GM12878 (cell line): Measurements from ENCODE around the gene ABR. TPM values are rescaled to one million over a fixed set of nuclear protein-coding genes. Genes with fewer than 3 reads are reported as not detected.

Experiments used
- ATAC-seq: fragments of 200-7000 bp; cut with Tn5 transposase; 3 replicates; pipeline ENCODE4 v1.9.1; 2020; ENCODE audit warnings: mild to moderate bottlenecking, moderate library complexity
- BruUV-seq: library from RNA; stranded (reverse); fragments of 400-500 nt; replicated peaks from 2 replicates; lab custom pipeline; 2021; lab: Mats Ljungman, UMichigan
- CTCF ChIA-PET: fragments of 300-600 bp; sonication (Branson Sonifier 250); formaldehyde crosslinking; extraction: SDS; loops from one replicate; lab custom pipeline; 2021; ENCODE audit warnings: inconsistent platforms; lab: Yijun Ruan, JAX
- POLR2A ChIA-PET: fragments of 350-600 bp; formaldehyde crosslinking; extraction: SDS; loops from one replicate; lab custom pipeline; 2021; ENCODE audit warnings: inconsistent platforms; lab: Charles Lee
- RAD21 ChIA-PET: fragments of 300-600 bp; sonication (Branson Sonifier 250); formaldehyde crosslinking; loops from one replicate; lab custom pipeline; 2023; ENCODE audit warnings: antibody characterized with exemption; ENCODE audit not compliant: unreplicated experiment; lab: Charles Lee
- SMC1A ChIA-PET: fragments of 300-600 bp; sonication (Branson Sonifier 250); formaldehyde crosslinking; loops from one replicate; lab custom pipeline; 2023; ENCODE audit not compliant: unreplicated experiment, uncharacterized antibody; lab: Charles Lee
- DNase-seq: peaks from one replicate; pipeline ENCODE4 v3.0.0-alpha.2; 2011; ENCODE audit warnings: low read depth, low spot score
- FAIRE-seq: peaks from 3 replicates; lab custom pipeline; 2011; peaks lifted over from hg19 to GRCh38; lab: Jason Lieb, UNC
- H2AFZ ChIP-seq: 2 replicates; pipeline ENCODE4 v1.6.0; 2011; ENCODE audit warnings: low read depth, low read length, control low read depth; ENCODE audit not compliant: control insufficient read depth
- H3K27ac ChIP-seq: 2 replicates; pipeline ENCODE4 v1.5.1; 2011; ENCODE audit warnings: control low read depth; ENCODE audit not compliant: control insufficient read depth, insufficient read depth
- H3K27me3 ChIP-seq, 2 experiments: replicated peaks in 1 of 2; 2 replicates each; pipeline versions ENCODE4 v1.6.0 to v1.6.1; 2011; ENCODE audit warnings: low read length in 1 of 2; ENCODE audit not compliant: control insufficient read depth in 2 of 2, insufficient read depth in 2 of 2
- H3K36me3 ChIP-seq, 2 experiments: 2 replicates each; pipeline ENCODE4 v1.5.1; 2011; ENCODE audit warnings: low read length in 1 of 2; ENCODE audit not compliant: control insufficient read depth in 2 of 2, insufficient read depth in 2 of 2
- H3K4me1 ChIP-seq: 2 replicates; pipeline ENCODE4 v1.6.1; 2011; ENCODE audit warnings: mild to moderate bottlenecking, low read length, moderate library complexity, mixed read lengths; ENCODE audit not compliant: control insufficient read depth, insufficient read depth
- H3K4me2 ChIP-seq: 2 replicates; pipeline ENCODE4 v1.6.0; 2011; ENCODE audit warnings: control low read depth; ENCODE audit not compliant: control insufficient read depth, insufficient read depth
- H3K4me3 ChIP-seq: fragments of 200-600 bp; sonication (generic); 2 replicates; pipeline ENCODE4 v1.5.1; 2016
- H3K79me2 ChIP-seq: 2 replicates; pipeline ENCODE4 v1.6.0; 2011; ENCODE audit warnings: low read length; ENCODE audit not compliant: control insufficient read depth, insufficient read depth
- H3K9ac ChIP-seq: 2 replicates; pipeline ENCODE4 v1.8.0; 2011; ENCODE audit warnings: low read length, control low read depth, mixed read lengths; ENCODE audit not compliant: control insufficient read depth, insufficient read depth
- H3K9me3 ChIP-seq: replicated peaks from 3 replicates; pipeline ENCODE4 v1.5.1; 2011; ENCODE audit warnings: mild to moderate bottlenecking, low read length; ENCODE audit not compliant: control insufficient read depth, insufficient read depth
- H4K20me1 ChIP-seq: 2 replicates; pipeline ENCODE4 v1.6.0; 2011; ENCODE audit not compliant: control insufficient read depth, insufficient read depth
- ASH2L ChIP-seq: fragments of 300-600, 200-600 bp; sonication (generic); IDR thresholded peaks from 2 replicates; pipeline ENCODE4 v1.6.1; 2017; ENCODE audit warnings: low read depth, mild to moderate bottlenecking, borderline replicate concordance
- ATF7 ChIP-seq: fragments of 450-650 bp; IDR thresholded peaks from 2 replicates; pipeline ENCODE4 v1.6.1; 2016; ENCODE audit warnings: low read depth, mild to moderate bottlenecking
- CTCF ChIP-seq, 3 experiments: IDR thresholded peaks in 2 of 3; conservative IDR thresholded peaks in 1 of 3; 2 replicates each; pipeline ENCODE4 v1.5.1; 2011; ENCODE audit warnings: low read depth in 3 of 3, low read length in 3 of 3, mild to moderate bottlenecking in 3 of 3, control low read depth in 2 of 3, moderate library complexity in 2 of 3, inconsistent platforms in 1 of 3, mixed read lengths in 1 of 3; ENCODE audit not compliant: control insufficient read depth in 2 of 3, insufficient read depth in 1 of 3; ENCODE audit errors: extremely low read depth in 1 of 3
- FOS ChIP-seq: IDR thresholded peaks from 3 replicates; pipeline ENCODE4 v1.6.1; 2011; ENCODE audit warnings: borderline replicate concordance; ENCODE audit not compliant: insufficient read length; ENCODE audit errors: extremely low read depth
- GABPA ChIP-seq: IDR thresholded peaks from 2 replicates; pipeline ENCODE4 v1.6.1; 2014; ENCODE audit warnings: antibody characterized with exemption, low read depth, mild to moderate bottlenecking, inconsistent platforms
- HCFC1 ChIP-seq: fragments of 150-350 bp; IDR thresholded peaks from 2 replicates; pipeline ENCODE4 v1.6.1; 2014; ENCODE audit warnings: low read length
- IRF4 ChIP-seq: IDR thresholded peaks from 2 replicates; pipeline ENCODE4 v1.6.1; 2011; ENCODE audit warnings: low read depth, low read length
- MAX ChIP-seq: IDR thresholded peaks from 2 replicates; pipeline ENCODE4 v1.6.1; 2012; ENCODE audit warnings: low read depth, low read length, improper control_type of control experiment
- PRDM15 ChIP-seq: fragments of 450-650 bp; formaldehyde crosslinking; IDR thresholded peaks from 2 replicates; pipeline ENCODE4 v1.4.0; 2020; ENCODE audit warnings: mild to moderate bottlenecking, moderate library complexity
- RAD51 ChIP-seq: fragments of 450-650 bp; IDR thresholded peaks from 2 replicates; pipeline ENCODE4 v1.6.1; 2016; ENCODE audit warnings: moderate library complexity, mild to moderate bottlenecking, inconsistent platforms
- RELA ChIP-seq: fragments of 450-650 bp; IDR thresholded peaks from 2 replicates; pipeline ENCODE4 v1.8.0; 2014; ENCODE audit warnings: borderline replicate concordance; ENCODE audit not compliant: partially characterized antibody
- RFX5 ChIP-seq: IDR thresholded peaks from 2 replicates; pipeline ENCODE4 v1.6.1; 2011; ENCODE audit warnings: low read depth, low read length, improper control_type of control experiment
- USF1 ChIP-seq: IDR thresholded peaks from 2 replicates; pipeline ENCODE4 v1.6.1; 2011; ENCODE audit warnings: borderline replicate concordance, low read depth, mild to moderate bottlenecking, moderate library complexity, mixed read lengths, low read length; ENCODE audit not compliant: insufficient read depth; ENCODE audit errors: extremely low read length
- USF2 ChIP-seq: IDR thresholded peaks from 2 replicates; pipeline ENCODE4 v1.6.1; 2011; ENCODE audit warnings: low read depth, low read length, improper control_type of control experiment, borderline replicate concordance
- ZNF24 ChIP-seq: fragments of 450-650 bp; IDR thresholded peaks from 2 replicates; pipeline ENCODE4 v1.6.1; 2017; ENCODE audit warnings: antibody characterized with exemption, mild to moderate bottlenecking
- WGBS: methylation state at CpG from one replicate; pipeline ENCODE4 v1.1.6; 2016; ENCODE audit warnings: low lambda C conversion rate; ENCODE audit not compliant: insufficient replicate concordance, insufficient coverage; ENCODE audit errors: missing lambda C conversion rate; 5-methylcytosine and 5-hydroxymethylcytosine counted together
- in situ Hi-C: fragments of 300-500 bp; cut with MboI; formaldehyde crosslinking; loops from 9 replicates; pipeline ENCODE4 v1.14.3; 2018; ENCODE audit warnings: mixed read lengths
- intact Hi-C: fragments of 100-400 bp; cut with micrococcal nuclease; formaldehyde crosslinking; loops from one replicate; pipeline ENCODE4 v1.14.2; 2022; ENCODE audit not compliant: unreplicated experiment
- polyA plus RNA-seq, 11 experiments: library from polyadenylated mRNA; depleted of rRNA in 4 of 11; unstranded in 6 of 11; stranded (reverse) in 5 of 11; fragments of >200 nt; fragmentation: Nextera tagmentation in 4 of 11; fragmentation: Illumina TruSeq in 1 of 11; extraction: Ambion mirVana in 4 of 11; extraction: Trizol in 1 of 11; gene quantifications; 1 replicate in 1 of 11; 2 replicates in 10 of 11; pipeline versions ENCODE4 v1.2.1 to v1.2.3, GENCODE V29; 2011 to 2016; ENCODE audit warnings: inconsistent platforms in 2 of 11, missing spikeins in 2 of 11, low read depth in 1 of 11
- total RNA-seq, 4 experiments: library from RNA; depleted of rRNA in 3 of 4; stranded (reverse); fragments of >200 nt in 3 of 4; fragmentation: Illumina TruSeq in 1 of 4; extraction: Trizol in 1 of 4; gene quantifications; 2 replicates each; pipeline versions ENCODE4 v1.2.1 to v1.2.3, GENCODE V29; 2013 to 2021

The ABR gene
- total and polyA plus RNA-seq, 10 of the 15 experiments (the other 5 are each of a cell fraction or from before 2014, with no cell fraction given), result 1.4 to 112 (median 30.0) TPM

- no TSS peak for BruUV-seq
- 93% methylated on average over 21 of the region's 21 CpGs for WGBS
- Histone ChIP-seq H4K20me1 (no peaks in the 10 kb centered on the region; the same call in 1 of the 2 replicates), H3K4me2 (no peak overlapping the region), H3K9me3 (no peaks in the 10 kb centered on the region), H3K4me1 (no peaks in the 10 kb centered on the region), H3K27me3 (no peaks in the 10 kb centered on the region), H3K4me3 (no peak overlapping the region), H3K79me2 (no peaks in the 10 kb centered on the region), H3K27ac (no peak overlapping the region), H2AFZ (no peak overlapping the region), H3K9ac (no peak overlapping the region), H3K36me3 (peaks cover 0 to 9% of the 10 kb centered on the region in 2 experiments; a peak in 3 of 4 replicates)
- RAD21 ChIA-PET, result no interaction called here
- intact Hi-C loops (no loop called here), in situ Hi-C loops (no loop called here)
- FAIRE-seq (no peak), DNase-seq (no peak), ATAC-seq (no peak)
- SMC1A ChIA-PET, result no interaction called here
- POLR2A ChIA-PET, result no interaction called here
- CTCF ChIA-PET, result no interaction called here
- TF ChIP-seq MAX (no peak), ATF7 (no peak), GABPA (no peak), ASH2L (no peak), ZNF24 (no peak), RELA (no peak), USF1 (no peak), RAD51 (no peak), HCFC1 (no peak), CTCF (IDR thresholded peaks at IDR 0.05 in 2 of 3, conservative IDR thresholded peaks at IDR 0.05 in 1 of 3; ENCODE audit: control insufficient read depth in 2 of 3, extremely low read depth in 1 of 3, insufficient read depth in 1 of 3, low read depth in 3 of 3, low read length in 3 of 3) (no peak), RFX5 (no peak), USF2 (no peak), FOS (no peak), IRF4 (no peak), PRDM15 (CRISPR knock-in tag) (no peak)
Observed at GRCh38 chr17:1047177-1047878, 132.5 kb downstream of the ABR start.
